ENCODE results near the gene FLVCR2. TPM values are rescaled to one million over a fixed set of nuclear protein-coding genes. Genes with fewer than 3 reads are reported as not detected.

FLVCR2 gene
- total and polyA plus RNA-seq, 2 of the 13 experiments (the other 11 are each of a cell fraction or from before 2014, with no cell fraction given) = 9.9 to 10.5 TPM

- H2AFZ ChIP-seq (ENCODE audit: low read length) = no peak overlapping the region
- no peaks in the 10 kb centered on the region for H3K79me2 ChIP-seq (ENCODE audit: insufficient read depth, low read length)
- intact Hi-C loops (cut with micrococcal nuclease; ENCODE audit: unreplicated experiment) (no loop called here), in situ Hi-C loops (cut with HindIII; ENCODE audit: extremely low pct_ligation_motif_present, low pct_unique_long_range_greater_than_20kb) (no loop called here)
- H3K36me3 ChIP-seq (replicated peaks in 1 of 2; ENCODE audit: control insufficient read depth in 1 of 2, insufficient read depth in 2 of 2, low read length in 2 of 2) = peaks cover 0 to 1% of the 10 kb centered on the region in 2 experiments; a peak in 1 of 5 replicates
- ChIA-PET POLR2A (no interaction called here), CTCF (ENCODE audit: low intra/inter-chr PET ratio, low total read pairs) (no interaction called here)
- no peak overlapping the region for H3K27ac ChIP-seq (ENCODE audit: extremely low read length, insufficient read depth, low read length)
- H3K9ac ChIP-seq (ENCODE audit: insufficient read depth, low read depth, low read length) = no peak overlapping the region
- no peak for DNase-seq (ENCODE audit: low spot score)
- no peak for ATAC-seq
- no peaks in the 10 kb centered on the region for H4K20me1 ChIP-seq (ENCODE audit: insufficient read depth, low read length)
- H3K4me3 ChIP-seq (replicated peaks in 1 of 3; ENCODE audit: insufficient read depth in 1 of 3, low read depth in 2 of 3, low read length in 3 of 3) = no peak overlapping the region
- BruUV-seq (replicated peaks) = no TSS peak
- no peaks in the 10 kb centered on the region for H3K27me3 ChIP-seq (ENCODE audit: control insufficient read depth in 1 of 2, insufficient read depth in 2 of 2, low read length in 2 of 2)
- H3K4me1 ChIP-seq (ENCODE audit: insufficient read depth, low read length) = peaks cover 56% of the 10 kb centered on the region
- FAIRE-seq = no peak
- WGBS (ENCODE audit: low lambda C conversion rate) = 95% methylated on average over 4 of the region's 4 CpGs
- H3K4me2 ChIP-seq (ENCODE audit: low read depth, low read length) = no peak overlapping the region
- TF ChIP-seq ZNF570 (CRISPR knock-in tag; IDR thresholded peaks at IDR 0.05; ENCODE audit: borderline replicate concordance) (no peak), ZNF275 (CRISPR knock-in tag; IDR thresholded peaks at IDR 0.05; ENCODE audit: borderline replicate concordance) (no peak), SMAD3 (CRISPR knock-in tag; IDR thresholded peaks at IDR 0.05) (no peak), ZNF644 (CRISPR knock-in tag; IDR thresholded peaks at IDR 0.05; ENCODE audit: low read depth) (no peak), ZNF747 (CRISPR knock-in tag; IDR thresholded peaks at IDR 0.05; ENCODE audit: borderline replicate concordance) (no peak), NFYB (CRISPR knock-in tag; IDR thresholded peaks at IDR 0.05) (no peak), MTERF4 (CRISPR knock-in tag; IDR thresholded peaks at IDR 0.05) (no peak), HHEX (CRISPR knock-in tag; IDR thresholded peaks at IDR 0.05) (no peak), TRIM24 (CRISPR knock-in tag; IDR thresholded peaks at IDR 0.05) (no peak), XRCC5 (optimal IDR thresholded peaks at IDR 0.05; ENCODE audit: low read length) (no peak), FUBP1 (CRISPR knock-in tag; IDR thresholded peaks at IDR 0.05; ENCODE audit: borderline replicate concordance) (no peak), ZNF552 (CRISPR knock-in tag; IDR thresholded peaks at IDR 0.05; ENCODE audit: borderline replicate concordance) (no peak), ARID5B (CRISPR knock-in tag; IDR thresholded peaks at IDR 0.05) (no peak), ZNF10 (CRISPR knock-in tag; IDR thresholded peaks at IDR 0.05; ENCODE audit: borderline replicate concordance, low read depth) (no peak), ZMAT3 (CRISPR knock-in tag; conservative IDR thresholded peaks at IDR 0.05) (no peak)
- no peaks in the 10 kb centered on the region for H3K9me3 ChIP-seq (ENCODE audit: low read length)
Measured at GRCh38 chr14:75609116-75609515, 30.7 kb downstream of the FLVCR2 start.

Measured in HepG2 (cell line).